HepG2 (cell line): ENCODE results near the gene POLR3E. TPM values are rescaled to one million over a fixed set of nuclear protein-coding genes. Genes with fewer than 3 reads are reported as not detected.

Experiments used
- AGO2 ChIP-seq: fragments of 200-400 bp; formaldehyde crosslinking; optimal IDR thresholded peaks from 2 replicates; pipeline ENCODE3; 2017; ENCODE audit warnings: mild to moderate bottlenecking, low read depth, low read length, moderate library complexity
- HES4 ChIP-seq: sonication (generic); formaldehyde crosslinking; IDR thresholded peaks from 2 replicates; pipeline ENCODE4 v1.9.0; 2021; ENCODE audit warnings: mild to moderate bottlenecking, missing genetic modification reagents, borderline replicate concordance
- KDM6A ChIP-seq: IDR thresholded peaks from 2 replicates; pipeline ENCODE4 v1.6.1; 2016; ENCODE audit warnings: low read depth
- KLF15 ChIP-seq: sonication (generic); formaldehyde crosslinking; IDR thresholded peaks from 2 replicates; pipeline ENCODE4 v1.8.1; 2023; ENCODE audit warnings: borderline replicate concordance, mild to moderate bottlenecking, inconsistent platforms, missing genetic modification reagents, mixed read lengths
- KLF9 ChIP-seq: IDR thresholded peaks from 2 replicates; pipeline ENCODE4 v1.6.1; 2016; ENCODE audit warnings: low read depth
- MED8 ChIP-seq: sonication (generic); formaldehyde crosslinking; IDR thresholded peaks from 2 replicates; pipeline ENCODE4 v1.8.1; 2023; ENCODE audit warnings: mild to moderate bottlenecking, missing genetic modification reagents; ENCODE audit not compliant: insufficient replicate concordance
- MIER3 ChIP-seq: IDR thresholded peaks from 2 replicates; pipeline ENCODE4 v1.6.1; 2016; ENCODE audit warnings: missing compliant biosample characterization, borderline replicate concordance
- PRDM10 ChIP-seq: sonication (generic); formaldehyde crosslinking; IDR thresholded peaks from 2 replicates; pipeline ENCODE4 v1.4.0; 2020; ENCODE audit warnings: low read depth, missing genetic modification reagents
- ZNF24 ChIP-seq: fragments of 450-650 bp; IDR thresholded peaks from 2 replicates; pipeline ENCODE4 v1.6.1; 2017; ENCODE audit warnings: antibody characterized with exemption, mild to moderate bottlenecking
- ZNF549 ChIP-seq: sonication (generic); formaldehyde crosslinking; IDR thresholded peaks from 2 replicates; pipeline ENCODE4 v1.5.0; 2020; ENCODE audit warnings: missing genetic modification reagents
- ZNF761 ChIP-seq: sonication (generic); formaldehyde crosslinking; conservative IDR thresholded peaks from 2 replicates; pipeline ENCODE4 v1.4.0; 2020; ENCODE audit warnings: mild to moderate bottlenecking, missing genetic modification reagents
- ZNF788 ChIP-seq: sonication (generic); formaldehyde crosslinking; IDR thresholded peaks from 2 replicates; pipeline ENCODE4 v1.5.0; 2020; ENCODE audit warnings: mild to moderate bottlenecking, missing genetic modification reagents, borderline replicate concordance
- ZNF879 ChIP-seq: sonication (generic); formaldehyde crosslinking; IDR thresholded peaks from 2 replicates; pipeline ENCODE4 v1.8.1; 2023; ENCODE audit warnings: missing genetic modification reagents
- ZSCAN20 ChIP-seq: sonication (generic); formaldehyde crosslinking; IDR thresholded peaks from 2 replicates; pipeline ENCODE4 v1.4.0; 2020; ENCODE audit warnings: missing genetic modification reagents, mild to moderate bottlenecking, borderline replicate concordance
- polyA plus RNA-seq, 8 experiments: library from polyadenylated mRNA; depleted of rRNA in 3 of 8; stranded (reverse) in 7 of 8; unstranded in 1 of 8; fragments of >200 nt; fragmentation: Illumina TruSeq in 4 of 8; extraction: Trizol in 4 of 8; gene quantifications; 2 replicates each; pipeline versions ENCODE4 v1.2.1 to v1.2.3, GENCODE V29; 2011 to 2016; ENCODE audit warnings: low read depth in 4 of 8, missing spikeins in 1 of 8, mixed read lengths in 1 of 8; ENCODE audit not compliant: insufficient read depth in 1 of 8
- total RNA-seq, 5 experiments: library from RNA; depleted of rRNA; stranded (reverse); fragments of >200 nt; fragmentation: Illumina TruSeq; extraction: Trizol; gene quantifications; 2 replicates each; pipeline ENCODE4 v1.2.3, GENCODE V29; 2016; ENCODE audit warnings: low read depth in 1 of 5
- TF ChIP-seq, protein P1 (sequence below): sonication (generic); formaldehyde crosslinking; IDR thresholded peaks from 2 replicates; pipeline ENCODE4 v1.8.0; 2022; ENCODE audit warnings: mild to moderate bottlenecking, missing genetic modification reagents; ENCODE audit not compliant: insufficient replicate concordance
- TF ChIP-seq, protein P2 (sequence below), 2 experiments: sonication (generic) in 1 of 2; formaldehyde crosslinking in 1 of 2; IDR thresholded peaks; 2 replicates each; pipeline versions ENCODE4 v1.4.0 to v1.6.1; 2018 to 2020; ENCODE audit warnings: missing genetic modification reagents in 2 of 2, borderline replicate concordance in 1 of 2, low read depth in 1 of 2, mild to moderate bottlenecking in 1 of 2, missing biosample characterization in 1 of 2
- TF ChIP-seq, protein P3 (sequence below): sonication (generic); formaldehyde crosslinking; IDR thresholded peaks from 2 replicates; pipeline ENCODE4 v1.4.0; 2020; ENCODE audit warnings: mild to moderate bottlenecking, missing genetic modification reagents

The POLR3E gene
- total and polyA plus RNA-seq, 2 of the 13 experiments (the other 11 are each of a cell fraction or from before 2014, with no cell fraction given) = 135 to 262 TPM

DNA sequence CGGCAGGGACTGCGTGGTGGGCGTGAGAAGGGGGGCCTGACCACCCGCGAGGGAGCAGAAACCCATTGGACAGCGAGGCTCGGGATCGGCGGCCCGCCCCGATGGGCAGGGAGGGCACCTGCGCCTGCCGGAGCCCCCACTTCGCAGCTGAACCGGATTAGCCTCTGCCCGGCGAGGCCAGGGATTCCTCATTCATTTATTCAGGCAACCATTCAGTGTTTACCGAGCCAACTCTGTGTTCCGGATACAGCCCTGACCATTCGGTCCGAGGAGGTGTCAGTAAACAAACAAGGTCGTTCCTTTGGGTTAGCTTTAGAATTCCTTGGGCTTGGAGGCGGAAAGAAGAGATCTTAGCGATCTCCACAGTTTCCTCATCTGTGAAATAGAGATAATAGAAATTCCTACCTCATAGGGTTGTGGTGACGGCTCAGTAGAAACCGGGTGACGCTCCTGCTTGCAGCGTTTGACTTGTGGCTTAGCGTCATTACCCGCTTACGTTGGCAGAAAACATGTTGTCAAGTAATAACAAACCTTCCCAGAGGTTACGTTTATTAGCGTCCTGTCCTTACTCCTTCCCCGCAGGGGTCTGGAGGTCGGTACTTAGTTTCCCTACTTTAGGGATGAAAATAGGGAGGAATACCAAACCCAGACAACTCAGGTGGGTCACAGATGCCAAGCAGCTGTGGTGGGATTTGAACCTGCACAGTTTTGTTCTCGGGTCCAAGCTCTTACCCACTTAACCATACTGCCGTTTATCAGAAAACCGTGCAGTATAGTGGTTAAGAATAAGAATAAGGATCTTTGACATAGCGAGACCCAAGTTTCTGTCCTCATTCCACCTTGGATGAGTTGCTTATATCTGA is 893 bp downstream of the POLR3E start (continued):
- no peak; the same call in 1 of the 2 replicates for TF ChIP-seq KLF15 (CRISPR knock-in tag)
- TF ChIP-seq ZNF549 (CRISPR knock-in tag) = no peak
- 0 out of 2 replicates have a peak, but pooled peaks have one; percentile 21 for TF ChIP-seq MIER3 (CRISPR knock-in tag)
- no peak for TF ChIP-seq MED8 (CRISPR knock-in tag)
- TF ChIP-seq AGO2 = no peak
- peak; percentile 89; the same call in 1 of the 2 replicates for TF ChIP-seq KLF9 (CRISPR knock-in tag)
- 0 out of 2 replicates have a peak, but pooled peaks have one; percentile 8 for TF ChIP-seq HES4 (CRISPR knock-in tag)
- 0 out of 2 replicates have a peak, but pooled peaks have one; percentile 12 for TF ChIP-seq ZNF761 (CRISPR knock-in tag)
- peak; percentile 99 for TF ChIP-seq ZNF24
- TF ChIP-seq ZNF879 (CRISPR knock-in tag) = 0 out of 2 replicates have a peak, but pooled peaks have one; percentile 69
- no peak for TF ChIP-seq ZSCAN20 (CRISPR knock-in tag)
- TF ChIP-seq, protein P1, sequence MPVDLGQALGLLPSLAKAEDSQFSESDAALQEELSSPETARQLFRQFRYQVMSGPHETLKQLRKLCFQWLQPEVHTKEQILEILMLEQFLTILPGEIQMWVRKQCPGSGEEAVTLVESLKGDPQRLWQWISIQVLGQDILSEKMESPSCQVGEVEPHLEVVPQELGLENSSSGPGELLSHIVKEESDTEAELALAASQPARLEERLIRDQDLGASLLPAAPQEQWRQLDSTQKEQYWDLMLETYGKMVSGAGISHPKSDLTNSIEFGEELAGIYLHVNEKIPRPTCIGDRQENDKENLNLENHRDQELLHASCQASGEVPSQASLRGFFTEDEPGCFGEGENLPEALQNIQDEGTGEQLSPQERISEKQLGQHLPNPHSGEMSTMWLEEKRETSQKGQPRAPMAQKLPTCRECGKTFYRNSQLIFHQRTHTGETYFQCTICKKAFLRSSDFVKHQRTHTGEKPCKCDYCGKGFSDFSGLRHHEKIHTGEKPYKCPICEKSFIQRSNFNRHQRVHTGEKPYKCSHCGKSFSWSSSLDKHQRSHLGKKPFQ = peak; percentile 88
- TF ChIP-seq, protein P2, sequence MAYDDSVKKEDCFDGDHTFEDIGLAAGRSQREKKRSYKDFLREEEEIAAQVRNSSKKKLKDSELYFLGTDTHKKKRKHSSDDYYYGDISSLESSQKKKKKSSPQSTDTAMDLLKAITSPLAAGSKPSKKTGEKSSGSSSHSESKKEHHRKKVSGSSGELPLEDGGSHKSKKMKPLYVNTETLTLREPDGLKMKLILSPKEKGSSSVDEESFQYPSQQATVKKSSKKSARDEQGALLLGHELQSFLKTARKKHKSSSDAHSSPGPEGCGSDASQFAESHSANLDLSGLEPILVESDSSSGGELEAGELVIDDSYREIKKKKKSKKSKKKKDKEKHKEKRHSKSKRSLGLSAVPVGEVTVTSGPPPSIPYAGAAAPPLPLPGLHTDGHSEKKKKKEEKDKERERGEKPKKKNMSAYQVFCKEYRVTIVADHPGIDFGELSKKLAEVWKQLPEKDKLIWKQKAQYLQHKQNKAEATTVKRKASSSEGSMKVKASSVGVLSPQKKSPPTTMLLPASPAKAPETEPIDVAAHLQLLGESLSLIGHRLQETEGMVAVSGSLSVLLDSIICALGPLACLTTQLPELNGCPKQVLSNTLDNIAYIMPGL (CRISPR knock-in tag; IDR thresholded peaks at IDR 0.05; ENCODE audit: borderline replicate concordance in 1 of 2, low read depth in 1 of 2) = peak in 1 of 2 experiments; percentile 99; a peak in 2 of 4 replicates
- TF ChIP-seq ZNF788 (CRISPR knock-in tag) = 0 out of 2 replicates have a peak, but pooled peaks have one; percentile 5
- TF ChIP-seq, protein P3, sequence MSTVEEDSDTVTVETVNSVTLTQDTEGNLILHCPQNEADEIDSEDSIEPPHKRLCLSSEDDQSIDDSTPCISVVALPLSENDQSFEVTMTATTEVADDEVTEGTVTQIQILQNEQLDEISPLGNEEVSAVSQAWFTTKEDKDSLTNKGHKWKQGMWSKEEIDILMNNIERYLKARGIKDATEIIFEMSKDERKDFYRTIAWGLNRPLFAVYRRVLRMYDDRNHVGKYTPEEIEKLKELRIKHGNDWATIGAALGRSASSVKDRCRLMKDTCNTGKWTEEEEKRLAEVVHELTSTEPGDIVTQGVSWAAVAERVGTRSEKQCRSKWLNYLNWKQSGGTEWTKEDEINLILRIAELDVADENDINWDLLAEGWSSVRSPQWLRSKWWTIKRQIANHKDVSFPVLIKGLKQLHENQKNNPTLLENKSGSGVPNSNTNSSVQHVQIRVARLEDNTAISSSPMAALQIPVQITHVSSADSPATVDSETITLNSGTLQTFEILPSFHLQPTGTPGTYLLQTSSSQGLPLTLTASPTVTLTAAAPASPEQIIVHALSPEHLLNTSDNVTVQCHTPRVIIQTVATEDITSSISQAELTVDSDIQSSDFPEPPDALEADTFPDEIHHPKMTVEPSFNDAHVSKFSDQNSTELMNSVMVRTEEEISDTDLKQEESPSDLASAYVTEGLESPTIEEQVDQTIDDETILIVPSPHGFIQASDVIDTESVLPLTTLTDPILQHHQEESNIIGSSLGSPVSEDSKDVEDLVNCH (CRISPR knock-in tag) = no peak
- TF ChIP-seq KDM6A (CRISPR knock-in tag) = no peak
- TF ChIP-seq PRDM10 (CRISPR knock-in tag) = peak; percentile 72
